ENCODE data around the gene FAM81A.

The FAM81A gene

GRCh38 chr15:59539799-59540198, 101.8 kb downstream of the FAM81A start:
- in situ Hi-C loops (cut with MboI; ENCODE audit: low sequenced_read_pairs), result no loop called here

GRCh38 chr15:59540654-59541053, 102.7 kb downstream of the FAM81A start:
- in situ Hi-C loops (cut with MboI; ENCODE audit: low sequenced_read_pairs), result no loop called here

- in situ Hi-C loops (cut with MboI; ENCODE audit: low sequenced_read_pairs), result no loop called here
Measured at GRCh38 chr15:59541750-59542149, 103.8 kb downstream of the FAM81A start.

DNA sequence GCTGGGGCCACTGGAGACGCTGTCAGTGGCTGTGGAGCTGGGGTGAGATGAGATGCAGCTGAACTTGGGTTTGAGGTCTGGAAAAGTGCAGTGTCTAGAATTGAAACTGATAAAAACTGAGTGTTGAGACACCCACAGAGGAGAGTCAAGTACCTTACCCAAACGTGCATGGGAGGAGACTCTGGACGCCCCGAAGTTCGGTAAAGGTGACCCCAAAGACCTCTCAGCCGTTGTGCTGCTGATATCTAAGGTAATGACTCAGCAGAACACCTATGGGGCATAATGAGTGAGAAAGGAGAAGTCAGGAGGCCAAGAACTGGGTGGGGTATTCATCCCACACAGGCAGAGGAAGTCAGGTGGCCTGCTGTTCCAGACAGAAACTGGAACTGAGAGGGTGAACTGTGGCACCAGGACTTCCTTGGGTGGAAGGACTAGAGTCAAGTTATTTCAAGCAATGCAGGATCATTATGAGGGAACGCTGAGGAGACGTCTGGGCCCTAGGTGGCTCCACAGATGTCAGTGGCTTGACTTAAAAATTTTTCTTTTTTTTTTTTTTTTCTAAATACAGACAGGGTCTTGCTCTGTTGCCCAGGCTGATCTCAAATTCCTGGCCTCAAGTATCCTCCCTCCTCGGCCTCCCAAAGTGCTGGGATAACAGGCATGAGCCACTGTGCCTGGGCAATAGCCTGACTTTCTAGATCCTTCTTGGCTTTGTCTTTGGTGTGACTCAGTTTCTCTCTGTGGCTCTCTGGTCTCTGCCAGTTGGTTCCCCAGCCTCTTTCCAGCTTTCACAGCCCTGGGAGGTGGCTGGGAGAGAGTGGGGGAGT, 105.9 kb downstream of the FAM81A start:
- in situ Hi-C loops (cut with MboI; ENCODE audit: low sequenced_read_pairs), result no loop called here

DNA sequence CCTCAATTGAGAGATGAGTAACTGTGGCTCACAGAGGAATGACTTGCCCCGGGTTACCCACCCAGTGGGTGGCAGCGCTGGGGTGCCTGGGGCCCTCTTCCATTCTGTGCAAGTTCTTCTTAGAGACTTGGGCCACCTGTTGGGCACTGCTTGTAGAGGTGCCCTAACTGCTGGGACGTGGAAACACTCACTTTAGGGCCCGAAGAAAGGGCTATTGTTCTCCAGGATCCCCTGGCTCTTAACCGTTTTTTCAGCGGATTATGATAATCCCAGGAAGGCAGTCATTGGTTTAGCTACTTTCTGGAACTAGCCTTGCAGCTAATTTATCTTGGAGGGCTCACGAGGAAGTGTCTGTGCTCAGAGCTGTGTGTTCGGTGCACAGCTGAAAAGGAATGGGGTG, 107.6 kb downstream of the FAM81A start:
- in situ Hi-C loops (cut with MboI; ENCODE audit: low sequenced_read_pairs), result no loop called here

- in situ Hi-C loops (cut with MboI; ENCODE audit: low sequenced_read_pairs), result no loop called here
Measured at GRCh38 chr15:59548501-59549226, 110.7 kb downstream of the FAM81A start.

DNA sequence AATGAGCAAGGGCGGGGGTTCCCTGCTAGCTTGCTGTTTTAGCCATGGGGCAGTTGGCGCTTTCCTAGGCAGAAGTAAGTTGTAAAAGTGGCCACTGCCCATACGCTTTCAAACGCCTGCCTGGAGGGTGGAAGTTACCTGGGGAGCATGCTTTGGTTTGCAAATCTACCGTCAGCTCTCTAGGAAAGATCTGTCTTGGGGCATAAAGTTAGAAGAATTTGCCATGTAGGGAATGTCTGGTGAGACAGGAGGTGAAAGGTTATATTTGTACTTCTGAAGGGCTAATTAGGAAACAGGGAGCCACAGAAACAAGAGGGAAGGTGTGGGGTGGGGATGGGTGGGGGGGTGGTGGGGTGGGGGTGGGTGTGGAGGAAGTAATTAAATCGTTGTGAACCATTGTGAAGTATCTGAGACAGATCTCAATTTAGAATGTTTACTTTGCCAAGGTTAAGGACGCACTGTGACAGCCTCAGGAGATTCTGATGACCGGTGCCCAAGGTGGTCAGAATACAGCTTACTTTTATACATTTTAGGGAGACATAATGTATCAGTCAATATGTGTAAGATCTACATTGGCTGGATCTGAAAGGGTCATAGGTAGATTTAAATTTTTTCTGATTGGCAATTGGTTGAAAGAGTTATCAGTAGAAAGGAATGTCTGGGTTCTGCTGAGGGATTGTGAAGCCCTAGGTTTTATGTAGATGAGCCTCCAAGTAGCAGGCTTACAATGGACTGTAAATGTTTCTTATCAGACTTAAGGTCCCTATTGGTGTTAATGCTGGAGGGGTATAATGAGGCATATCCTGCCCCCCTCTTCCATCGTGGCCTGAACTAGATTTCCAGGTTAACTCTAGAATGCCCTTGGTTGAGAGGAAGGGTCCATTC, 111.6 kb downstream of the FAM81A start:
- in situ Hi-C loops (cut with MboI; ENCODE audit: low sequenced_read_pairs), result no loop called here

- in situ Hi-C loops (cut with MboI; ENCODE audit: low sequenced_read_pairs), result no loop called here
Measured at GRCh38 chr15:59550530-59550929, 112.5 kb downstream of the FAM81A start.

GRCh38 chr15:59550956-59551355, 113.0 kb downstream of the FAM81A start:
- in situ Hi-C loops (cut with MboI; ENCODE audit: low sequenced_read_pairs), result no loop called here

- in situ Hi-C loops (cut with MboI; ENCODE audit: low sequenced_read_pairs), result no loop called here
Measured at GRCh38 chr15:59553879-59554735, 116.1 kb downstream of the FAM81A start.

- in situ Hi-C loops (cut with MboI; ENCODE audit: low sequenced_read_pairs), result no loop called here
Measured at GRCh38 chr15:59555696-59556095, 117.7 kb downstream of the FAM81A start.

- in situ Hi-C loops (cut with MboI; ENCODE audit: low sequenced_read_pairs), result no loop called here
Measured at GRCh38 chr15:59556380-59556779, 118.4 kb downstream of the FAM81A start.

GRCh38 chr15:59557581-59557980, 119.6 kb downstream of the FAM81A start:
- in situ Hi-C loops (cut with MboI; ENCODE audit: low sequenced_read_pairs), result no loop called here

GRCh38 chr15:59558851-59559250, 120.9 kb downstream of the FAM81A start:
- in situ Hi-C loops (cut with MboI; ENCODE audit: low sequenced_read_pairs), result no loop called here

DNA sequence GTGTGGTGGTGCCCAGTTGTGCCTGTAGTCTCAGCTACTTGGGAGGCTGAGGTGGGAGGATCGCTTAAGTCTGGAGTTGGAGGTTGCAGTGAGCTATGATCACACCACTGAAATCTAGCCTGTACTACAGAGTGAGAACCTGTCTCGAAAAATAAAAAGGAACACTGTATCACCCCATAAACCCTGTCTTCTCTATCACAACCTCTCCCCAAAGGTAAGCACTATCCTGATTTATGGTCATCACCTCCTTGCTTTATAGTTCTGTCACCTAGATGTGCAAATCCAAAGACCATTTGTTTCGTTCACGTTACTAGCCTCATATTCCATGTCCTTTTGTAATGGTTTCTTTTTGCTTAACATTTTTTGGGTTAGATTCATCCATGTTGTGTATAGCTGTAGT, 123.6 kb downstream of the FAM81A start:
- in situ Hi-C loops (cut with MboI; ENCODE audit: low sequenced_read_pairs), result no loop called here

GRCh38 chr15:59562448-59563186, 124.6 kb downstream of the FAM81A start:
- in situ Hi-C loops (cut with MboI; ENCODE audit: low sequenced_read_pairs), result no loop called here

- in situ Hi-C loops (cut with MboI; ENCODE audit: low sequenced_read_pairs), result no loop called here
Measured at GRCh38 chr15:59565299-59565698, 127.3 kb downstream of the FAM81A start.

- in situ Hi-C loops (cut with MboI; ENCODE audit: low sequenced_read_pairs), result no loop called here
Measured at GRCh38 chr15:59567324-59567723, 129.3 kb downstream of the FAM81A start.

DNA sequence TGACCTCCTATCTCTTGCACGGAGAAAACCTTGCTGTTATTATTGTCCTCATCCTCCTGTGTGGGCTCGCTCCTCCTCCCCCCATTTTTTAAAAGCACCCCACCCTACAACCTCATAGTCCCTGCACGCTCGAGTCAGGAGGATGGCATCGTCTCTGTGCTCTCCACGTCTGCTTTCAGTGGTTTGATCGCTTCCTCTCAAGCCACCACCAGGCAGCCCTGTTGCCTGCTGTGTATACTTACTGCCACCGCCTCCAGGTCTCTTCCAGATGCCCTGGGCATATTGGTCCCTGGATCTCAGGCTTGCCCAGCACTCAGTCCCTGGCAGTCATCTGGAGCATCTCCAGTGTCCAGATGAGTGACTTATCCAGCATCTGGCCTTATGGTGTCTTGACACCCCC, 131.5 kb downstream of the FAM81A start:
- in situ Hi-C loops (cut with MboI; ENCODE audit: low sequenced_read_pairs), result no loop called here

DNA sequence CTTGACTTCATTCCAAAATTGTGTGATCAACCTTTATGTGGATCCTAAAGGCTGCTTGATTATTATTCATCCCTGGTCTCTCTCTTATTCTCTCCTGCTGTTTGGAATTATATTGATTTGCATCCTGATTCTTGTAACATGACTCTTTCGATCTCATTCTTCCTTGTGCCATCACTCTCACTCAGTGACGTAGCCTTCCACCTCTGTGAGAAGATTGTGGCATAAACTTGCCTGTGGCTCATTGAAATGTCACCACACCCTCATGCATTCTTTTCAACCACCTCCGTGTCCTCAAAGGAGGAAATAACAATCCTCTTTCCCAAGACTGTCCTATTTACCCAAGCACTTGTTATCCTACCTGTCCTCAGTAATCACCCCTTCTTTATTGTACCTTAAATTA, 132.3 kb downstream of the FAM81A start:
- in situ Hi-C loops (cut with MboI; ENCODE audit: low sequenced_read_pairs), result no loop called here
